GM13976 (cell line): ENCODE measurements around the gene PNMA3.
"Not testable (repeated sequence)": the region's sequence is repeated elsewhere in the genome, so short reads cannot be mapped to it uniquely, and the experiment has no call there.

Source experiments
- DNase-seq: peaks from one replicate; pipeline ENCODE4 v3.0.0; 2012; ENCODE audit warnings: low spot score
- CTCF ChIP-seq: IDR thresholded peaks from 2 replicates; pipeline ENCODE4 v1.5.1; 2012; ENCODE audit warnings: borderline replicate concordance, mild to moderate bottlenecking; ENCODE audit not compliant: insufficient read depth; ENCODE audit errors: extremely low read depth, missing control alignments, control extremely low read depth
- in situ Hi-C: fragments of 300-500 bp; cut with MboI; formaldehyde crosslinking; loops from one replicate; pipeline ENCODE4 v1.12.0; 2022; ENCODE audit warnings: low sequenced_read_pairs, mixed read lengths, inconsistent platforms; ENCODE audit not compliant: unreplicated experiment

The PNMA3 gene

GRCh38 chrX:153063315-153063714 is 7.0 kb downstream of the PNMA3 start:
- DNase-seq: no peak

GRCh38 chrX:153064061-153064460 is 7.8 kb downstream of the PNMA3 start:
- DNase-seq: no peak
- TF ChIP-seq CTCF: no peak
- in situ Hi-C loops: no loop called here

More at GRCh38 chrX:153063315-153063714, 7.0 kb downstream of the PNMA3 start:
- in situ Hi-C loops: no loop called here
- TF ChIP-seq CTCF: no peak

- DNase-seq: no peak
- TF ChIP-seq CTCF: no peak
- in situ Hi-C loops: no loop called here
Measured at GRCh38 chrX:153065389-153065788, 9.1 kb downstream of the PNMA3 start.

- DNase-seq, in situ Hi-C loops: not testable (repeated sequence)
Measured at GRCh38 chrX:153066402-153066801, 10.1 kb downstream of the PNMA3 start.

GRCh38 chrX:153071909-153072583 is 15.8 kb downstream of the PNMA3 start, which contains the start of gene PNMA6A:
Gene PNMA6A, plus strand, starts transcription at chrX:153072454. Its CDS starts 609 bp downstream, at chrX:153073063.
- in situ Hi-C loops, DNase-seq: not testable (repeated sequence)

- DNase-seq, in situ Hi-C loops: not testable (repeated sequence)
Measured at GRCh38 chrX:153073331-153073730, 17.1 kb downstream of the PNMA3 start.

- in situ Hi-C loops: no loop called here
Measured at GRCh38 chrX:153074262-153074899, 18.1 kb downstream of the PNMA3 start.

More at GRCh38 chrX:153074262-153074899, 18.1 kb downstream of the PNMA3 start:
- no peak for TF ChIP-seq CTCF
- DNase-seq: no peak
